A549 treated with GW870086 at 1 μM for 4 hours (cell line): Measurements from ENCODE around the gene SERPINE2. TPM values are rescaled to one million over a fixed set of nuclear protein-coding genes. Genes with fewer than 3 reads are reported as not detected.

Experiments used
- total RNA-seq: library from RNA; stranded (reverse); fragments of 200-300 nt; extraction: Qiagen RNA extraction; gene quantifications from 5 replicates; pipeline ENCODE4 v1.2.3, GENCODE V29; 2022; ENCODE audit warnings: low read depth

The SERPINE2 gene, protein sequence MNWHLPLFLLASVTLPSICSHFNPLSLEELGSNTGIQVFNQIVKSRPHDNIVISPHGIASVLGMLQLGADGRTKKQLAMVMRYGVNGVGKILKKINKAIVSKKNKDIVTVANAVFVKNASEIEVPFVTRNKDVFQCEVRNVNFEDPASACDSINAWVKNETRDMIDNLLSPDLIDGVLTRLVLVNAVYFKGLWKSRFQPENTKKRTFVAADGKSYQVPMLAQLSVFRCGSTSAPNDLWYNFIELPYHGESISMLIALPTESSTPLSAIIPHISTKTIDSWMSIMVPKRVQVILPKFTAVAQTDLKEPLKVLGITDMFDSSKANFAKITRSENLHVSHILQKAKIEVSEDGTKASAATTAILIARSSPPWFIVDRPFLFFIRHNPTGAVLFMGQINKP
- 157 to 182 TPM (median 167 TPM) in 5 replicates for total RNA-seq

DNA sequence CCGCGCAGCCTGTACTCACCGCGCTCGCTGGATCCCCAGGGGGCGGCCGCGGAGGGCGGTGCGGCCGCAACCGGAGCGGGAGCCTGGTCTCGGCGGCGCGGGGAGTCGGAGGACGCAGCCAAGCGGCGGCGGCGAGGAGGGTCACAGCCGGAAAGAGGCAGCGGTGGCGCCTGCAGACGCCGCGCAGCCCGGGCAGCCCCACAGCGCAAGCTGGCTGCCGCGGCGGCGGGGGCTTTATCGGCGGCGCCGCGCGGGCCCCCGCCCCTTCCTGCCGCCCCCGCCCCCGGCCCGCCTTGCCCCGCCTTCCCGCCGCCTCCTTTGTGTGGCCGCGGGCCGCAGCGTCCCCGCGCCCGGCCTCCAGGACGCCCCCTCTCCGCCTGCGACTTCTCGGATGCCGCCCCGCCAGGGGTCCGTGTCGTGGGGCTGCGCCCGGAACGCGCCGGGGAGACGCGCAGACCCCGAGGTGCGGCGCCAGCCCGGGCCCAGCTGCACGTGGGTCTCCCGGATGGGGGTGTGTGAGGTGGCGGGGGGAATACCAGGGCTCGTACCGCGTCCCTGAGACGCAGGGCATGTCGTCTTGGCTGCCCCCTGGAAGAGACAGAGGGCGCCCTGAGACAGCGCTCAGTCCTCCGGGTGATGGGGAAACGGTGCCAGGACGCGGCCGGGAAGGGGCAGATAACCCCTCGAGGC, at the start of gene SERPINE2:
Gene SERPINE2 (minus strand): TSS at position 207 of the 690 bp plus-strand sequence. CDS start 37,386 bp downstream, outside the sequence.

DNA sequence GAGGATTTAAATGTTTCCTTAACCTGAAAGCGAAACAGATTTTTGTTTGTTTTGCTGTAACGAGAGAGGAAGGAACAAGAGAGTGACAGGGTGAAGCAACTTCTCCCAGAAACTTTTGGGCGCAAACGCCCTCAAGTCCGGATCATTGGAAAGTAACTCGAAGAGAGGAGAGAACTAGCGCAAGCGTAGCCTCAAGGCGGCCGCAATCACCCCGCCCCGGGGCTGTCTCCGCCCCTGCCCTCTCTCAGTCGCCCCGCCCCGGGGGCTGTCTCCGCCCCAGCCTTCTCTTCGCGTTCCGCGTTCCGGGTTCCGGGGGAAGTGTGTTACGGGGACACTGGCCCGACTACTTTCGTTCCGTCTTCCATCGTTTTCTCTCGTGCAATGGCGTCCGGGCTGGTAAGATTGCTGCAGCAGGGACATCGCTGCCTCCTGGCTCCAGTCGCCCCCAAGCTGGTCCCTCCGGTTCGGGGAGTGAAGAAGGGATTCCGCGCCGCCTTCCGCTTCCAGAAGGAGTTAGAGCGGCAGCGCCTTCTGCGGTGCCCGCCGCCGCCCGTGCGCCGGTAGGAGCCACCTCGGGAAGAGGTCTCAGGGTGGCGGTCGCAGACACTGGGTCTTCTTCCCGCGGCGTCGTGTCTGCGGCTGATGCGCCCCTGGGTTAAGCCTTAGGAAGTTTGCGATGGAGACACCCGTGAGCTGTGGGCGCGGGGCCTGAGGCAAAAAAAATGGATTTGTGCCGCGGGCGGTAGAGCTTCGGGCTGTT, 81.8 kb downstream of the SERPINE2 start, which contains the start of gene MRPL44:
Gene MRPL44 (plus strand): TSS at position 372 of the 760 bp plus-strand sequence. CDS start 10 bp downstream, at position 382.

DNA sequence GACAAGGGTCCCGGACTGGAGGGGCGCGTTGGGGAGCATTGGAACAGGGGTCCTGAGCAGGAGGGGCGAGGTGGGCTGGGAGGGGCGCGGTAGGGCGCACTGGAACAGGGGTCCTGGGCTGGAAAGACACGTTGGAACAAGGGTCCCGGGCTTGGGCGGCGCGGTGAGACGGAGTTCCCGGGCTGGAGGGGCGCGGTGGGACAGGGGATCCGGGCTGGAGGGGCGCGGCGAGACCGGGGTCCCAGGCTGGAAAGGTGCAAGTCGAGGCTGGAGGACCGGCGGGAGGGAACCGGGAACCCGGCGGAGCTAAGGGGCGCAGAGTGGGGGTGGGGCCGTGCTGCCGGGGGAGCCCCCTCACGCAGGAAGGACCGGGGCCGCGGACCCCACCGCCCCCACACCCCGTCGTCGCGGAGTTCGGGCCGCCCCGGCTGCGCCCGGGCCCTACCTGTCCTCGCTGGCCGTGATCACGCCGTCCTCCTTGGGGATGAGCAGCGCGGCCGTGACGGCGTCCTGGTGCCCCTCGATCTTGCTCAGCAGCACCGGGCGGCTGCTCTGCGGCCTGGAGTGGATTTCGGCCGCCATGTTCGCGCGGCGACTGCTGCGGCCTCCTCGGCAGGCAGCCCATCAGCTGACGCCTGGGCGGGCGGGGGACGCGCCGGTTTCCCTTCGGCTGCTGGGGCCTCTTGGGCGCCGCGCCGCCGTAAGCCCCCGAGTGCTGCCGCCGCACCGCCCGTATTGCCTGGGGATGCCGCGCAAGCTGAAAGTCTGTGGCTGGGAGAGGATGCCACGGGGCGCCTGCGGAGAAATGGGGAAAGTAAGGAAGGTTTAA, 94.2 kb downstream of the SERPINE2 start, which contains the start of gene WDFY1:
Gene WDFY1 (minus strand): TSS at position 633 of the 829 bp plus-strand sequence. CDS start 51 bp downstream, at position 582.

Other genes with a start within 250 kb of the SERPINE2 start
- gene AP1S3, start 201.7 kb downstream of the SERPINE2 start, total RNA-seq: 20.2 to 38.9 TPM (median 27.7 TPM) in 5 replicates
- 26.7 to 40.7 TPM (median 35.4 TPM) in 5 replicates for gene WDFY1, start 94.0 kb downstream of the SERPINE2 start, total RNA-seq
- 45.4 to 51.4 TPM (median 46.9 TPM) in 5 replicates for gene MRPL44, start 81.8 kb downstream of the SERPINE2 start, total RNA-seq